Stomach (tissue), 9 donors: Measurements from ENCODE around the gene SNF8. TPM values are rescaled to one million over a fixed set of nuclear protein-coding genes. Genes with fewer than 3 reads are reported as not detected.

Source experiments
- DNase-seq, 2 donors: peaks; one replicate each; pipeline versions ENCODE4 v3.0.0 to v3.0.0-alpha.2; 2013 to 2019
- H3K27ac ChIP-seq, 5 donors: fragments of 200-600 bp in 4 of 5; sonication (generic) in 4 of 5; one replicate each; pipeline ENCODE4 v1.5.1; 2013 to 2019; ENCODE audit warnings: mild to moderate bottlenecking in 1 of 5, moderate library complexity in 1 of 5
- H3K27me3 ChIP-seq, 3 donors: fragments of 200-600 bp; sonication (generic); one replicate each; pipeline ENCODE4 v1.5.1; 2017 to 2019; ENCODE audit warnings: mixed run types in 1 of 3
- H3K36me3 ChIP-seq, 4 donors: fragments of 200-600 bp; sonication (generic); 1 replicate in 3 of 4; 2 replicates in 1 of 4; pipeline ENCODE4 v1.5.1; 2016 to 2019
- H3K4me1 ChIP-seq, 4 donors: fragments of 200-600 bp; sonication (generic); one replicate each; pipeline ENCODE4 v1.5.1; 2016 to 2019
- H3K4me3 ChIP-seq, 4 donors: fragments of 200-600 bp; sonication (generic) in 3 of 4; one replicate each; pipeline ENCODE4 v1.5.1; 2016 to 2019; ENCODE audit warnings: mild to moderate bottlenecking in 1 of 4
- H3K9me3 ChIP-seq, 4 donors: fragments of 200-600 bp; sonication (generic); one replicate each; pipeline ENCODE4 v1.5.1; 2016 to 2019
- CTCF ChIP-seq, 7 experiments: fragments of 450-650 bp in 4 of 7; fragments of 200-600 bp in 3 of 7; sonication (generic) in 3 of 7; IDR thresholded peaks; one replicate each; pipeline ENCODE4 v1.5.1; 2016 to 2019; ENCODE audit warnings: antibody characterized with exemption in 7 of 7, control low read depth in 2 of 7, mild to moderate bottlenecking in 1 of 7
- EP300 ChIP-seq: sonication (generic); formaldehyde crosslinking; IDR thresholded peaks from one replicate; pipeline ENCODE4 v1.6.1; 2017; ENCODE audit warnings: antibody characterized with exemption
- POLR2A ChIP-seq, 4 donors: fragments of 450-650 bp; IDR thresholded peaks; one replicate each; pipeline ENCODE4 v1.6.1; 2016; ENCODE audit warnings: antibody characterized with exemption in 4 of 4, control low read depth in 2 of 4, mild to moderate bottlenecking in 1 of 4, moderate library complexity in 1 of 4
- POLR2AphosphoS5 ChIP-seq, 3 donors: sonication (generic); formaldehyde crosslinking; IDR thresholded peaks; one replicate each; pipeline ENCODE4 v1.6.1; 2016; ENCODE audit warnings: antibody characterized with exemption in 3 of 3
- WGBS, 5 donors: extraction: QIAGEN DNeasy Blood & Tissue Kit in 3 of 5; methylation state at CpG; one replicate each; pipeline versions ENCODE4 v1.1.5 to v1.1.7; 2013 to 2018; 5-methylcytosine and 5-hydroxymethylcytosine counted together
- intact Hi-C: fragments of 100-400 bp; cut with DNase I; formaldehyde crosslinking; loops from one replicate; pipeline ENCODE4 v1.15.1; 2023; ENCODE audit warnings: low total_unique reads
- polyA plus RNA-seq, 3 donors: library from polyadenylated mRNA; stranded (reverse); fragments of 200-250 nt; gene quantifications; one replicate each; pipeline ENCODE4 v1.2.3, GENCODE V29; 2013
- total RNA-seq, 5 donors: library from RNA; depleted of rRNA; stranded (reverse); fragments of >200 nt; gene quantifications; one replicate each; pipeline versions ENCODE4 v1.1.0 to v1.2.3, GENCODE V29; 2014 to 2016
- donor health status: healthy with polysubstance abuse.
- donor health status: Bipolar disorder and iron deficiency.
- donor health status: healthy.

Gene SNF8
- total and polyA plus RNA-seq, 8 donors, result 18.7 to 160 (median 50.9) TPM

DNA sequence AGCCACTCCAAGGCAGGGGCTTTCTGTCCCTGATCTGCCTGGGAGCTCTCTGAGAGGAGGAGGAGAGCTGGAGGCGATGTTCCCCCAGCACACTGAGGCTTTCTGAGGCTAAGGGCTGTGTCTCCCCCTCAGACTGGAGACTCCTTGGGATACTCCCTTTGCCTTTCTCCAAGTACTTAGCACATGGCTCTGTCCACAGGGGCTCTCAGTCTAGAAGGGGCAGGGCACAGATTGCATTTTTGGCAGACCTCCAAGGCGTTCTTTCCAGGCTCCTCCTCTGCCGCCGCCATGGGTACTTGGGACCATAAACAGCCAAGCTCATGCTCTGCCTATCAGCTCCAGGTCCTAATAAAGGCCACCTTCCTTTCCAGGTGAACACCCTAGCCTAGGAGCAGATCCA is 25.6 kb upstream of the SNF8 start:
- 20 to 46% (median 24%) methylated on average over 4 of the region's 4 CpGs for WGBS, 5 donors
- Histone ChIP-seq H3K4me1 (peaks cover 0 to 6% (median 0%) of the 10 kb centered on the region in 4 donors), H3K27me3 (peaks cover 0 to 96% (median 29%) of the 10 kb centered on the region in 3 donors), H3K27ac (no peak overlapping the region), H3K9me3 (no peaks in the 10 kb centered on the region), H3K36me3 (no peaks in the 10 kb centered on the region), H3K4me3 (no peak overlapping the region)
- DNase-seq, result peak in 1 of 2 donors; percentile 72
- intact Hi-C loops, result no loop called here
- TF ChIP-seq CTCF (IDR thresholded peaks at IDR 0.05) (no peak), POLR2AphosphoS5 (IDR thresholded peaks at IDR 0.05) (no peak), POLR2A (IDR thresholded peaks at IDR 0.05) (no peak), EP300 (no peak)

DNA sequence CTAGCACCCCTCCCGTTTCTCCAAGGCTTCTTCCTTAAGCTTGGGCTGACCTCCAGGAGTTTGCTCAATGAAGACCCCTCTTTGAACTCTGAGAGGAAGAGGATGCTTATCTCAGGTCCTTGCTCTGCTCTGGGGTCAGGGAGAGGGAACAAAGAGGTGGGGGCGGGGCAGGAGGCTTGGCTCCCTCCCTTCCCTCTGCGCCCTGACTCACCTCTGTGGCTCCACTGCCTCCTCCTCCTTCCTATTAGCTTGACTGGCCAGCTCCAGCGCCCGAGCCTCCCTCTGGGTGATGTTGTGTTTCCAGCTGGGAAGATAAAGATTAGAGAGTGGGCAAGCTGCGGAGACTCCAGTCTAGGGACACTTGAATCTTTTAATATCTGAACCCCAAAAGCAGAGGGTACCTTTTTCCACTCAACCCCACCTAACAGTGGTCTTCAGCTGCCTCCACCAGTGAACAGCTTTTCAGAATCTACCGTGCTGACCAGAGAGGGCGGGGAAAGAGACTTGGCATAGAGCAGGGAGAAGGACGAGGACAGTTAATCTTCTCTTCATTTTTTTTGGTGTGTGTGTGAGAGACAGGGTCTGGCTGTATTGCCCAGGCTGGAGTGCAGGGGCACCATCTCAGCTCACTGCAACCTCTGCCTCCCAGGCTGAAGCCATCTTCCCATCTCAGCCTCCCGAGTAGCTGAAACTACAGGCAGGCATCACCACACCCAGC is 17.0 kb upstream of the SNF8 start:
- no peaks in the 10 kb centered on the region for H3K9me3 ChIP-seq
- H3K4me3 ChIP-seq, result no peak overlapping the region
- peak in 1 of 2 donors; percentile 53 for DNase-seq
- peaks cover 0 to 12% (median 0%) of the 10 kb centered on the region in 4 donors for H3K4me1 ChIP-seq
- intact Hi-C loops, result no loop called here
- no peaks in the 10 kb centered on the region for H3K36me3 ChIP-seq
- H3K27ac ChIP-seq, result no peak overlapping the region
- peaks cover 0 to 87% (median 34%) of the 10 kb centered on the region in 3 donors for H3K27me3 ChIP-seq
- no peak for TF ChIP-seq EP300
- no peak for TF ChIP-seq POLR2AphosphoS5 (IDR thresholded peaks at IDR 0.05)
- TF ChIP-seq POLR2A (IDR thresholded peaks at IDR 0.05), result no peak
- TF ChIP-seq CTCF (IDR thresholded peaks at IDR 0.05), result no peak
- 20 to 26% (median 22%) methylated on average over 10 of the region's 10 CpGs for WGBS, 5 donors

DNA sequence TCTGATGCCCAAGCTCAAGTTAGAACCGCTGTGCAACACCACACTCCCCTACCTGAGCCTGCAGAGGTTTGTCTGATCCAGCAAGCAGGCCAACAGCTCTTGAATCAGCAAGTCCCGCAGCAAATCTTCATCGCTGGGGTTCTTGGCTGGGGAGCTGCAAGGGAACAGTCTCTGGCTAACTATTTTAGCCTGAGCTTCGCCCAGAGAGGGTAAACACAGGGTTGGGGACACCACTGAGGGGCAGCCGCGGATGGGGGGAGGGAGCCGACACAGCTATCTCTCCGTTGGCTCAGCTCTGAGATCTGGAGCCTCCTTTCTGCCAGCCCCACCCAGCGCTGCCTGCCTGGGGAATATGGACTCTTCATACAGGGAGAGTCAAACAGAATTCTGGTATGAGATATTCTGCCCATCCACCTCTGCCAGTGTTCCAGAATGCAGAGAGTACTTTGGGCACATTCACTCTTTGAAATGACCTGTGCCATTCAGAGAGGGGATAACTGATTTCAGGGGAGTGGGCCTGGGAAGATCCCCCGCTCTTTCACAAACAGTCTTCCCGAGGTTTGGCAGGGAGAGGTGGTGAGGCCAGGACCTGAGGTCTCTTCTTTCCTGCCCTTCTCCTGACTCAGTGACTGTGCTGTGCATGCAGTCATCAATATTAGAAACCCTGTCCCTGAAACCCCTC is 16.3 kb upstream of the SNF8 start:
- 11 to 19% (median 16%) methylated on average over 11 of the region's 11 CpGs for WGBS, 5 donors
- H3K27me3 ChIP-seq, result peaks cover 0 to 83% (median 34%) of the 10 kb centered on the region in 3 donors

More for the DNA sequence above, 16.3 kb upstream of the SNF8 start:
- H3K9me3 ChIP-seq, result no peaks in the 10 kb centered on the region
- peaks cover 0 to 12% (median 0%) of the 10 kb centered on the region in 4 donors for H3K4me1 ChIP-seq
- H3K36me3 ChIP-seq, result no peaks in the 10 kb centered on the region
- no peak overlapping the region for H3K27ac ChIP-seq
- intact Hi-C loops, result no loop called here
- DNase-seq, result no peak
- H3K4me3 ChIP-seq, result no peak overlapping the region
- no peak for TF ChIP-seq EP300
- TF ChIP-seq POLR2A (IDR thresholded peaks at IDR 0.05), result no peak
- no peak for TF ChIP-seq CTCF (IDR thresholded peaks at IDR 0.05)
- TF ChIP-seq POLR2AphosphoS5 (IDR thresholded peaks at IDR 0.05), result no peak
